GM20431 (cell line): ENCODE data around the gene VTA1.
"Not testable (repeated sequence)": the region's sequence is repeated elsewhere in the genome, so short reads cannot be mapped to it uniquely, and the experiment has no call there.

Source experiments
- in situ Hi-C: fragments of 300-500 bp; cut with MseI, MboI; formaldehyde crosslinking; loops from one replicate; pipeline ENCODE4 v1.15.0; 2020; ENCODE audit warnings: low sequenced_read_pairs; ENCODE audit not compliant: unreplicated experiment

VTA1 gene

GRCh38 chr6:142146828-142147662 is at the start of gene VTA1, which contains the start of gene NMBR:
TSS of gene VTA1 (plus strand) at chr6:142147263. CDS start at chr6:142147288, 25 bp downstream.
TSS of gene NMBR (minus strand) at chr6:142147122. CDS start at chr6:142088658, 58,464 bp downstream.
- in situ Hi-C loops = loop anchor here (25.0 kb wide), 1 partner anchor 240 kb away; no protein-coding TSS in a partner anchor

GRCh38 chr6:142104820-142105219 is 42.2 kb upstream of the VTA1 start:
- in situ Hi-C loops = not testable (repeated sequence)

- in situ Hi-C loops = not testable (repeated sequence)
Measured at GRCh38 chr6:142110820-142111219, 36.2 kb upstream of the VTA1 start.

- in situ Hi-C loops = no loop called here
Measured at GRCh38 chr6:142112451-142113061, 34.5 kb upstream of the VTA1 start.

GRCh38 chr6:142117366-142117765 is 29.7 kb upstream of the VTA1 start:
- in situ Hi-C loops = no loop called here

GRCh38 chr6:142118328-142118727 is 28.7 kb upstream of the VTA1 start:
- in situ Hi-C loops = no loop called here

GRCh38 chr6:142118925-142119324 is 28.1 kb upstream of the VTA1 start:
- in situ Hi-C loops = no loop called here

GRCh38 chr6:142121342-142121741 is 25.7 kb upstream of the VTA1 start:
- in situ Hi-C loops = no loop called here

- in situ Hi-C loops = loop anchor here (25.0 kb wide), 1 partner anchor 256 kb away; no protein-coding TSS in a partner anchor
Measured at GRCh38 chr6:142130814-142131213, 16.2 kb upstream of the VTA1 start.

GRCh38 chr6:142132625-142133024 is 14.4 kb upstream of the VTA1 start, which contains the start of gene GJE1:
TSS of gene GJE1 (plus strand) at chr6:142132925. CDS start at chr6:142133159, 234 bp downstream.
- in situ Hi-C loops = loop anchor here (25.0 kb wide), 1 partner anchor 255 kb away; no protein-coding TSS in a partner anchor

GRCh38 chr6:142138876-142139275 is 8.2 kb upstream of the VTA1 start:
- in situ Hi-C loops = loop anchor here (25.0 kb wide), 1 partner anchor 248 kb away; no protein-coding TSS in a partner anchor

- in situ Hi-C loops = loop anchor here (25.0 kb wide), 1 partner anchor 246 kb away; no protein-coding TSS in a partner anchor
Measured at GRCh38 chr6:142141531-142141930, 5.5 kb upstream of the VTA1 start.

- in situ Hi-C loops = no loop called here
Measured at GRCh38 chr6:142152746-142153145, 5.7 kb downstream of the VTA1 start.

GRCh38 chr6:142153196-142153595 is 6.1 kb downstream of the VTA1 start:
- in situ Hi-C loops = no loop called here

- in situ Hi-C loops = no loop called here
Measured at GRCh38 chr6:142154336-142154735, 7.3 kb downstream of the VTA1 start.

- in situ Hi-C loops = no loop called here
Measured at GRCh38 chr6:142155091-142155490, 8.0 kb downstream of the VTA1 start.

GRCh38 chr6:142155895-142156757 is 9.1 kb downstream of the VTA1 start:
- in situ Hi-C loops = no loop called here

- in situ Hi-C loops = not testable (repeated sequence)
Measured at GRCh38 chr6:142156758-142157068, 9.7 kb downstream of the VTA1 start.

- in situ Hi-C loops = no loop called here
Measured at GRCh38 chr6:142162780-142163179, 15.7 kb downstream of the VTA1 start.

- in situ Hi-C loops = no loop called here
Measured at GRCh38 chr6:142165227-142165626, 18.2 kb downstream of the VTA1 start.
